Gastrocnemius medialis (tissue), 4 donors: ENCODE results near the gene SREK1.

Experiments
- POLR2A ChIP-seq, 2 donors: fragments of 450-650 bp; IDR thresholded peaks; one replicate each; pipeline ENCODE4 v1.6.1; 2017; ENCODE audit warnings: antibody characterized with exemption in 2 of 2, mild to moderate bottlenecking in 2 of 2, moderate library complexity in 2 of 2
- TF ChIP-seq, protein P1 (sequence below), 5 experiments: fragments of 450-650 bp in 3 of 5; fragments of 200-600 bp in 2 of 5; sonication (generic) in 2 of 5; IDR thresholded peaks in 4 of 5; conservative IDR thresholded peaks in 1 of 5; 1 replicate in 4 of 5; 2 replicates in 1 of 5; pipeline ENCODE4 v1.5.1; 2016 to 2019; ENCODE audit warnings: antibody characterized with exemption in 5 of 5, mild to moderate bottlenecking in 3 of 5, moderate library complexity in 3 of 5

DNA sequence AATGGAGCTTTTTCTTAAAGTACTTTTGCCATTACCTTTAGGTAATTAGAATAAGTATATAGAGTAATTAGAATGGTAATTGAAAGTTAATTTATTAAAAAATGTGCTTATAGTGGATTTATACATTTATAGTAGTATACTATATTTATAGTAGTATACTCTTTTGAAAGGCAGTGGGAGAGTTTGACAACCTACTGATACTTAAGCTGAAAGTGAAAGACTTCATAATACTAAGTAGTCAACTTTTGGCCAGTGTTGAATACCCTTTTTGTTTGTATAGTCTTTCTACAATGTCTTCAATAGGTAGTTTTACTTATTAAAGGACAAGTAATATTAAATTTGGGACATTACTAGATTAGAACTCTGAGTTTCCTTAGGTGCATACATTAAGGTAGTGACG, 12.9 kb downstream of the SREK1 start:
- TF ChIP-seq, protein P1, sequence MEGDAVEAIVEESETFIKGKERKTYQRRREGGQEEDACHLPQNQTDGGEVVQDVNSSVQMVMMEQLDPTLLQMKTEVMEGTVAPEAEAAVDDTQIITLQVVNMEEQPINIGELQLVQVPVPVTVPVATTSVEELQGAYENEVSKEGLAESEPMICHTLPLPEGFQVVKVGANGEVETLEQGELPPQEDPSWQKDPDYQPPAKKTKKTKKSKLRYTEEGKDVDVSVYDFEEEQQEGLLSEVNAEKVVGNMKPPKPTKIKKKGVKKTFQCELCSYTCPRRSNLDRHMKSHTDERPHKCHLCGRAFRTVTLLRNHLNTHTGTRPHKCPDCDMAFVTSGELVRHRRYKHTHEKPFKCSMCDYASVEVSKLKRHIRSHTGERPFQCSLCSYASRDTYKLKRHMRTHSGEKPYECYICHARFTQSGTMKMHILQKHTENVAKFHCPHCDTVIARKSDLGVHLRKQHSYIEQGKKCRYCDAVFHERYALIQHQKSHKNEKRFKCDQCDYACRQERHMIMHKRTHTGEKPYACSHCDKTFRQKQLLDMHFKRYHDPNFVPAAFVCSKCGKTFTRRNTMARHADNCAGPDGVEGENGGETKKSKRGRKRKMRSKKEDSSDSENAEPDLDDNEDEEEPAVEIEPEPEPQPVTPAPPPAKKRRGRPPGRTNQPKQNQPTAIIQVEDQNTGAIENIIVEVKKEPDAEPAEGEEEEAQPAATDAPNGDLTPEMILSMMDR (IDR thresholded peaks at IDR 0.05 in 4 of 5, conservative IDR thresholded peaks at IDR 0.05 in 1 of 5) = no peak
- TF ChIP-seq POLR2A (IDR thresholded peaks at IDR 0.05) = no peak
